ENCODE results near the gene CCT6A.
"Not testable (repeated sequence)": the region's sequence is repeated elsewhere in the genome, so short reads cannot be mapped to it uniquely, and the experiment has no call there.

Gene CCT6A

GRCh38 chr7:56051053-56051338 is 569 bp upstream of the CCT6A start:
- DNase-seq (ENCODE audit: low spot score): no peak

GRCh38 chr7:56053379-56053778 is 1.8 kb downstream of the CCT6A start:
- DNase-seq (ENCODE audit: low spot score): no peak

GRCh38 chr7:56053993-56054392 is 2.4 kb downstream of the CCT6A start:
- no peak for DNase-seq (ENCODE audit: low spot score)

GRCh38 chr7:56062382-56062781 is 10.8 kb downstream of the CCT6A start:
- DNase-seq (ENCODE audit: low spot score): peak; percentile 26

- no peak for DNase-seq (ENCODE audit: low spot score)
Measured at GRCh38 chr7:56063500-56063881, 11.9 kb downstream of the CCT6A start.

GRCh38 chr7:56063882-56064625 is 12.5 kb downstream of the CCT6A start, which contains the start of gene SUMF2:
SUMF2 (plus strand) TSS chr7:56064286; CDS start chr7:56064312, 26 bp downstream.
- peak; percentile 99 for DNase-seq (ENCODE audit: low spot score)

GRCh38 chr7:56066376-56066775 is 14.8 kb downstream of the CCT6A start:
- not testable (repeated sequence) for DNase-seq (ENCODE audit: low spot score)

- peak; percentile 77 for DNase-seq (ENCODE audit: low spot score)
Measured at GRCh38 chr7:56074371-56074791, 22.8 kb downstream of the CCT6A start.

- no peak for DNase-seq (ENCODE audit: low spot score)
Measured at GRCh38 chr7:56077681-56078080, 26.1 kb downstream of the CCT6A start.

- DNase-seq (ENCODE audit: low spot score): no peak
Measured at GRCh38 chr7:56078196-56078595, 26.6 kb downstream of the CCT6A start.

GRCh38 chr7:56079450-56080185 is 28.1 kb downstream of the CCT6A start:
- peak; percentile 82 for DNase-seq (ENCODE audit: low spot score)

- DNase-seq (ENCODE audit: low spot score): not testable (repeated sequence)
Measured at GRCh38 chr7:56080726-56081435, 29.3 kb downstream of the CCT6A start.

GRCh38 chr7:56081626-56082340 is 30.2 kb downstream of the CCT6A start:
- no peak for DNase-seq (ENCODE audit: low spot score)

GRCh38 chr7:56083150-56083785 is 31.7 kb downstream of the CCT6A start:
- no peak for DNase-seq (ENCODE audit: low spot score)

GRCh38 chr7:56086761-56087160 is 35.2 kb downstream of the CCT6A start:
- DNase-seq (ENCODE audit: low spot score): no peak

- DNase-seq (ENCODE audit: low spot score): no peak
Measured at GRCh38 chr7:56087445-56087844, 35.9 kb downstream of the CCT6A start.

- no peak for DNase-seq (ENCODE audit: low spot score)
Measured at GRCh38 chr7:56091591-56091990, 40.0 kb downstream of the CCT6A start.

GRCh38 chr7:56092388-56092787 is 40.8 kb downstream of the CCT6A start:
- DNase-seq (ENCODE audit: low spot score): not testable (repeated sequence)

- DNase-seq (ENCODE audit: low spot score): peak; percentile 87
Measured at GRCh38 chr7:56092789-56093531, 41.4 kb downstream of the CCT6A start, which contains the start of gene PHKG1. PHKG1 (minus strand) TSS chr7:56092952; CDS start chr7:56088941, 4,011 bp downstream.

- DNase-seq (ENCODE audit: low spot score): peak; percentile 36
Measured at GRCh38 chr7:56097700-56098099, 46.1 kb downstream of the CCT6A start.

Measured in hepatic stellate cell (primary cell).